K562 (cell line): ENCODE results near the gene TMEM222. TPM values are rescaled to one million over a fixed set of nuclear protein-coding genes. Genes with fewer than 3 reads are reported as not detected.

Experiments used
- ATAC-seq: fragments of 200-7000 bp; cut with Tn5 transposase; 3 replicates; pipeline ENCODE4 v1.9.1; 2020; ENCODE audit warnings: moderate library complexity
- BruUV-seq: library from RNA; stranded (reverse); fragments of 400-500 nt; replicated peaks from 2 replicates; lab custom pipeline; 2021; lab: Mats Ljungman, UMichigan
- CTCF ChIA-PET: fragments of 300-600 bp; formaldehyde crosslinking; extraction: SDS; loops from one replicate; lab custom pipeline; 2021; ENCODE audit warnings: low intra/inter-chr PET ratio; lab: Yijun Ruan, JAX
- POLR2A ChIA-PET: fragments of 300-600, 350-650 bp; sonication (Branson Sonifier 250); formaldehyde crosslinking; extraction: SDS; loops from one replicate; lab custom pipeline; 2021; ENCODE audit warnings: antibody characterized with exemption, inconsistent platforms; lab: Yijun Ruan, JAX
- DNase-seq, 4 experiments: peaks; one replicate each; pipeline versions ENCODE4 v3.0.0 to v3.0.0-alpha.2; 2011 to 2018; ENCODE audit warnings: low spot score in 3 of 4, mixed read lengths in 3 of 4; ENCODE audit errors: extremely low read depth in 1 of 4
- FAIRE-seq: peaks from 2 replicates; lab custom pipeline; 2011; peaks lifted over from hg19 to GRCh38; lab: Jason Lieb, UNC
- H2AFZ ChIP-seq: 2 replicates; pipeline ENCODE4 v1.6.0; 2011; ENCODE audit warnings: low read depth, low read length, control low read depth, inconsistent platforms
- H3K27ac ChIP-seq: fragments of 200-600 bp; 3 replicates; pipeline ENCODE4 v1.8.0; 2011; ENCODE audit warnings: low read depth, mild to moderate bottlenecking, control low read depth, inconsistent platforms, low read length, moderate library complexity, mixed read lengths; ENCODE audit errors: extremely low read depth
- H3K27me3 ChIP-seq, 2 experiments: fragments of 300-600 bp in 1 of 2; 2 replicates in 1 of 2; 3 replicates in 1 of 2; pipeline versions ENCODE4 v1.6.0 to v1.8.0; 2011; ENCODE audit warnings: inconsistent platforms in 2 of 2, low read length in 2 of 2, mild to moderate bottlenecking in 1 of 2, mixed read lengths in 1 of 2, moderate library complexity in 1 of 2; ENCODE audit not compliant: control insufficient read depth in 2 of 2, insufficient read depth in 2 of 2
- H3K36me3 ChIP-seq: fragments of 300-600 bp; 3 replicates; pipeline ENCODE4 v1.8.0; 2011; ENCODE audit warnings: mild to moderate bottlenecking, low read length, inconsistent platforms; ENCODE audit not compliant: control insufficient read depth, insufficient read depth
- H3K4me1 ChIP-seq, 2 experiments: fragments of 200-600 bp in 1 of 2; replicated peaks in 1 of 2; 2 replicates in 1 of 2; 3 replicates in 1 of 2; pipeline versions ENCODE4 v1.5.1 to v1.8.0; 2011; ENCODE audit warnings: inconsistent platforms in 2 of 2, low read length in 2 of 2, mild to moderate bottlenecking in 1 of 2, mixed read lengths in 1 of 2, moderate library complexity in 1 of 2; ENCODE audit not compliant: control insufficient read depth in 2 of 2, insufficient read depth in 2 of 2
- H3K4me2 ChIP-seq: 2 replicates; pipeline ENCODE4 v1.6.1; 2011; ENCODE audit warnings: low read length, control low read depth, inconsistent platforms, mixed read lengths; ENCODE audit not compliant: insufficient read depth
- H3K4me3 ChIP-seq: fragments of 200-600 bp; sonication (generic), shearing (Covaris generic); 2 replicates; pipeline ENCODE4 v1.5.1; 2016; ENCODE audit warnings: control low read depth, inconsistent platforms
- H3K79me2 ChIP-seq: fragments of 200-600 bp; 3 replicates; pipeline ENCODE4 v1.8.0; 2011; ENCODE audit warnings: low read length, inconsistent platforms; ENCODE audit not compliant: control insufficient read depth, insufficient read depth
- H3K9ac ChIP-seq, 2 experiments: 2 replicates each; pipeline versions ENCODE4 v1.6.0 to v1.6.1; 2011; ENCODE audit warnings: low read depth in 2 of 2, low read length in 2 of 2, control low read depth in 1 of 2, inconsistent platforms in 1 of 2, mild to moderate bottlenecking in 1 of 2, mixed read lengths in 1 of 2; ENCODE audit not compliant: insufficient read depth in 1 of 2
- H3K9me1 ChIP-seq: one replicate; pipeline ENCODE4 v1.6.0; 2011; ENCODE audit warnings: inconsistent platforms, mild to moderate bottlenecking, low read length, moderate library complexity; ENCODE audit not compliant: control insufficient read depth, insufficient read depth
- H3K9me3 ChIP-seq: replicated peaks from 2 replicates; pipeline ENCODE4 v1.5.1; 2011; ENCODE audit warnings: low read depth, low read length, inconsistent platforms; ENCODE audit not compliant: control insufficient read depth, insufficient read depth
- H4K20me1 ChIP-seq: replicated peaks from 2 replicates; pipeline ENCODE4 v1.6.1; 2011; ENCODE audit warnings: low read length, inconsistent platforms, mixed read lengths; ENCODE audit not compliant: control insufficient read depth, insufficient read depth
- CXXC5 ChIP-seq: fragments of 250-450 bp; sonication (Bioruptor Pico); IDR thresholded peaks from 2 replicates; pipeline ENCODE4 v1.8.0; 2022; ENCODE audit warnings: inconsistent platforms, mild to moderate bottlenecking, moderate library complexity
- DLX4 ChIP-seq: fragments of 250-450 bp; sonication (Bioruptor Pico); IDR thresholded peaks from 2 replicates; pipeline ENCODE4 v1.6.1; 2021; ENCODE audit warnings: mild to moderate bottlenecking
- E2F1 ChIP-seq: sonication (generic); formaldehyde crosslinking; IDR thresholded peaks from 2 replicates; pipeline ENCODE4 v1.8.1; 2023; ENCODE audit warnings: mild to moderate bottlenecking, missing genetic modification reagents, moderate library complexity
- ETV6 ChIP-seq, 3 experiments: fragments of 150-350 bp in 1 of 3; sonication (generic) in 1 of 3; formaldehyde crosslinking in 1 of 3; IDR thresholded peaks; 2 replicates each; pipeline versions ENCODE4 v1.6.1 to v1.8.0; 2014 to 2022; ENCODE audit warnings: borderline replicate concordance in 2 of 3, low read depth in 2 of 3, antibody characterized with exemption in 1 of 3, low read length in 1 of 3, mild to moderate bottlenecking in 1 of 3, missing genetic modification reagents in 1 of 3
- FOXA1 ChIP-seq: fragments of 450-650 bp; IDR thresholded peaks from 2 replicates; pipeline ENCODE4 v1.6.1; 2016; ENCODE audit warnings: mild to moderate bottlenecking, borderline replicate concordance
- GABPB2 ChIP-seq: fragments of 250-450 bp; sonication (Bioruptor Pico); conservative IDR thresholded peaks from 2 replicates; pipeline ENCODE4 v1.5.1; 2021; ENCODE audit warnings: mild to moderate bottlenecking
- HDAC6 ChIP-seq: IDR thresholded peaks from 2 replicates; pipeline ENCODE4 v1.6.1; 2012; ENCODE audit warnings: low read depth, mild to moderate bottlenecking, control low read depth, inconsistent platforms, low read length, moderate library complexity
- HOXB6 ChIP-seq: fragments of 250-450 bp; sonication (Bioruptor Pico); IDR thresholded peaks from 2 replicates; pipeline ENCODE4 v1.5.1; 2022; ENCODE audit warnings: mild to moderate bottlenecking, borderline replicate concordance
- ILK ChIP-seq: fragments of 450-650 bp; IDR thresholded peaks from 2 replicates; pipeline ENCODE4 v1.6.1; 2016; ENCODE audit warnings: missing genetic modification characterization, low read depth, mild to moderate bottlenecking, missing compliant biosample characterization, moderate library complexity, borderline replicate concordance
- L3MBTL2 ChIP-seq: fragments of 450-650 bp; IDR thresholded peaks from 2 replicates; pipeline ENCODE4 v1.6.1; 2016; ENCODE audit warnings: mild to moderate bottlenecking, moderate library complexity
- MCM5 ChIP-seq: fragments of 450-650 bp; IDR thresholded peaks from 2 replicates; pipeline ENCODE4 v1.6.1; 2016; ENCODE audit warnings: low read depth
- MCM7 ChIP-seq, 2 experiments: fragments of 450-650 bp; IDR thresholded peaks; 2 replicates each; pipeline ENCODE4 v1.6.1; 2016 to 2018
- SREBF2 ChIP-seq: sonication (generic); formaldehyde crosslinking; IDR thresholded peaks from 2 replicates; pipeline ENCODE4 v1.4.0; 2020; ENCODE audit warnings: mild to moderate bottlenecking, missing genetic modification reagents
- STAT5A ChIP-seq: IDR thresholded peaks from 2 replicates; pipeline ENCODE4 v1.6.1; 2012; ENCODE audit warnings: low read length, inconsistent platforms, borderline replicate concordance
- ZNF174 ChIP-seq: fragments of 250-450 bp; sonication (Bioruptor Pico); IDR thresholded peaks from 2 replicates; pipeline ENCODE4 v1.4.0; 2020; ENCODE audit warnings: mild to moderate bottlenecking
- ZNF511 ChIP-seq: sonication (generic); formaldehyde crosslinking; IDR thresholded peaks from 2 replicates; pipeline ENCODE4 v1.8.0; 2022; ENCODE audit warnings: mild to moderate bottlenecking, missing genetic modification reagents
- ZNF584 ChIP-seq: fragments of 200-800 bp; sonication (Bioruptor generic); IDR thresholded peaks from 2 replicates; pipeline ENCODE4 v1.6.1; 2016; ENCODE audit warnings: low read depth, mild to moderate bottlenecking, missing genetic modification characterization, missing compliant biosample characterization
- ZZZ3 ChIP-seq: fragments of 450-650 bp; IDR thresholded peaks from 2 replicates; pipeline ENCODE4 v1.6.1; 2016; ENCODE audit warnings: antibody characterized with exemption, mild to moderate bottlenecking, moderate library complexity
- WGBS: fragments of 100-300 bp; shearing (Covaris generic); methylation state at CpG from one replicate; pipeline ENCODE4 v1.1.6; 2016; ENCODE audit warnings: low coverage, mixed read lengths; ENCODE audit not compliant: insufficient coverage; ENCODE audit errors: missing lambda C conversion rate; 5-methylcytosine and 5-hydroxymethylcytosine counted together
- in situ Hi-C: fragments of 300-500 bp; cut with MboI; formaldehyde crosslinking; loops from 4 replicates; pipeline ENCODE4 v1.15.0; 2018; ENCODE audit warnings: inconsistent platforms, mixed read lengths
- intact Hi-C: fragments of 100-400 bp; cut with micrococcal nuclease; formaldehyde crosslinking; loops from 2 replicates; pipeline ENCODE4 v1.14.2; 2022
- polyA plus RNA-seq, 8 experiments: library from polyadenylated mRNA; depleted of rRNA in 4 of 8; stranded (reverse) in 5 of 8; unstranded in 3 of 8; fragments of >200 nt; fragmentation: Nextera tagmentation in 2 of 8; fragmentation: Illumina TruSeq in 1 of 8; extraction: Ambion mirVana in 2 of 8; extraction: Trizol in 1 of 8; gene quantifications; 2 replicates each; pipeline versions ENCODE4 v1.2.1 to v1.2.3, GENCODE V29; 2011 to 2014; ENCODE audit warnings: inconsistent platforms in 1 of 8, missing spikeins in 1 of 8
- total RNA-seq, 7 experiments: library from RNA; depleted of rRNA in 6 of 7; stranded (reverse); fragments of >200 nt in 6 of 7; fragmentation: Illumina TruSeq in 2 of 7; extraction: Trizol in 2 of 7; gene quantifications; 2 replicates each; pipeline versions ENCODE4 v1.2.1 to v1.2.3, GENCODE V29; 2011 to 2021; ENCODE audit warnings: low replicate concordance in 1 of 7

TMEM222 gene
- total and polyA plus RNA-seq, 9 of the 15 experiments (the other 6 are each of a cell fraction or from before 2014, with no cell fraction given), result 6.9 to 48.0 (median 32.8) TPM

- no peaks in the 10 kb centered on the region for H3K9me3 ChIP-seq
- FAIRE-seq, result peak; percentile 83
- peak within 1 kb of the TSS; percentile 84 for H3K4me2 ChIP-seq
- H3K9me1 ChIP-seq, result no peaks in the 10 kb centered on the region
- H4K20me1 ChIP-seq, result no peaks in the 10 kb centered on the region; the same call in 1 of the 2 replicates
- H3K36me3 ChIP-seq, result no peaks in the 10 kb centered on the region
- H3K4me3 ChIP-seq, result peak within 1 kb of the TSS; percentile 82
- H3K4me1 ChIP-seq, result peaks cover 20 to 48% of the 10 kb centered on the region in 2 experiments; a peak in 4 of 5 replicates
- POLR2A ChIA-PET, result interaction anchor here (0.6 to 3.3 kb wide), 23 partner anchors 11 to 333 kb away, joined by 3 to 20 read pairs (median 3); partner anchors contain the start of genes CD164L2 and SYTL1
- H3K9ac ChIP-seq, result peak within 1 kb of the TSS; percentile 85 to 91
- ATAC-seq, result peak; percentile 86
- peak; percentile 90 to 91 (median 90) for DNase-seq
- intact Hi-C loops, result loop anchor here (10.0 kb wide), 1 partner anchor 172 kb away; no protein-coding TSS in a partner anchor
- in situ Hi-C loops, result no loop called here
- peak within 1 kb of the TSS; percentile 78 for H3K27ac ChIP-seq
- BruUV-seq, result TSS peak; percentile 87
- under 1% methylated on average over 45 of the region's 67 CpGs for WGBS
- H3K27me3 ChIP-seq, result no peaks in the 10 kb centered on the region
- no peaks in the 10 kb centered on the region for H3K79me2 ChIP-seq
- CTCF ChIA-PET, result interaction anchor here (0.6 to 1.0 kb wide), 4 partner anchors 26 to 84 kb away, joined by 3 to 5 read pairs (median 4); partner anchors contain the start of gene GPR3
- H2AFZ ChIP-seq, result peak within 1 kb of the TSS; percentile 92
- no peak for TF ChIP-seq MCM5
- no peak for TF ChIP-seq ZNF584 (CRISPR knock-in tag)
- TF ChIP-seq DLX4 (CRISPR knock-in tag), result no peak
- no peak for TF ChIP-seq MCM7 (IDR thresholded peaks at IDR 0.05)
- TF ChIP-seq FOXA1, result no peak
- no peak for TF ChIP-seq ZNF174 (CRISPR knock-in tag)
- no peak for TF ChIP-seq GABPB2
- TF ChIP-seq ILK (tag), result no peak
- TF ChIP-seq CXXC5 (CRISPR knock-in tag), result peak; percentile 94
- no peak for TF ChIP-seq HOXB6 (CRISPR knock-in tag)
- no peak for TF ChIP-seq ETV6 (IDR thresholded peaks at IDR 0.05; ENCODE audit: borderline replicate concordance in 1 of 2, low read depth in 2 of 2, low read length in 1 of 2)
- no peak for TF ChIP-seq ETV6 (CRISPR knock-in tag; IDR thresholded peaks at IDR 0.05; ENCODE audit: borderline replicate concordance)
- no peak; the same call in 1 of the 2 replicates for TF ChIP-seq ZZZ3
- TF ChIP-seq STAT5A, result no peak
- peak; percentile 38; the same call in 1 of the 2 replicates for TF ChIP-seq L3MBTL2
- peak; percentile 72; the same call in 1 of the 2 replicates for TF ChIP-seq E2F1
- no peak for TF ChIP-seq ZNF511 (CRISPR knock-in tag)
- TF ChIP-seq SREBF2 (CRISPR knock-in tag), result no peak
- no peak for TF ChIP-seq HDAC6
Observed at GRCh38 chr1:27366411-27367159, 44.6 kb downstream of the TMEM222 start, which contains the start of gene MAP3K6. Gene MAP3K6 (minus strand): TSS chr1:27366961. CDS start chr1:27366597, 364 bp downstream.
